IMR-90 (cell line): ENCODE measurements around the gene DLGAP4.

Experiments
- POLR2A ChIP-seq: IDR thresholded peaks from 2 replicates; pipeline ENCODE4 v1.6.1; 2012; ENCODE audit warnings: mild to moderate bottlenecking, low read depth, low read length
- TF ChIP-seq, protein P1 (sequence below): conservative IDR thresholded peaks from 2 replicates; pipeline ENCODE4 v1.5.1; 2012; ENCODE audit warnings: mild to moderate bottlenecking, low read depth, low read length, improper control_type of control experiment

DNA sequence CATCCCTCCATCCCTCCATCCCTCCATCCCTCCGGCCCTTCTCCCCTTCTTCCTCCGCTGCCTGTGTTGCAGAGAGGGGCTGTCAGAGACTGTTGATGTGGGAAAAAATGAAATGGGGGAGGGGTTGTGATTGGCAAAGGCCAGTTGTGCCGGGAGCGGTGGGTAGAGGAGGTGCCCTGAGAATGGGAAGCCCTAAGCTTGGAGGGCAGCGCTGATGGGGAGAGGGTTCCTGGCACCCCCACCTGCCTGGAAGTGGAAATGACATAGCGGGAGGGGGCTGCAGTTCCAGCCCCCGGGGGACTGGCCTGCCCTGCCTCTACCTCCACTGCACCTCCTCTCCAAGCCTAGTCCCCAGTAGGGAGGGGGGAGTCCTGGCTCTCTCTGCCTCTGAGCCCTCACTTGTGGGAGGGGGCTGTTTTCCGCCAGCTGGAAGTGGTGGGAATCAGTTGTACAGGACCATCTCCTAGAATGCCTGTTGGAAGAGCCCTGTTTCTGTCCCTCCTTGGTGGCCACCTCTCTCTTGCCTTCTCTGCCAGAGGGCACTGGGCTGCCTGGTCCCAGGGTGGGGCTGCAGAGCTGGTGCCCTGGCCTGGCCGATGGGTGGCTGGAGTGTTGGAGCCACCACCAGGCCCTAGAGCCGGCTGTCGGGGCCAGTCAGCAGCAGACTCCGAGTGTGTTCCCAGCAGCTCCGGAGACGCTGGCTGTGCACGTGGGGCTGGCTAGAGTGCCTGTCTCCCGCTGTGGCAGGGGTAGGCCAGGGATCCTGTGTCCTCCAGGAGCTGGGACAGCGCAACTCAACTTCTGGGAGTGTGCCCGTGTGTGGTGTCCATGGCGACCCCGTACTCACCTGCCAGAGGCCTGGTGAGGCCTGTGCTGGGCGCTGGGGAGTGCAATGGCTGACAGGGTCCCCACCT is 1.5 kb downstream of the DLGAP4 start:
- TF ChIP-seq, protein P1, sequence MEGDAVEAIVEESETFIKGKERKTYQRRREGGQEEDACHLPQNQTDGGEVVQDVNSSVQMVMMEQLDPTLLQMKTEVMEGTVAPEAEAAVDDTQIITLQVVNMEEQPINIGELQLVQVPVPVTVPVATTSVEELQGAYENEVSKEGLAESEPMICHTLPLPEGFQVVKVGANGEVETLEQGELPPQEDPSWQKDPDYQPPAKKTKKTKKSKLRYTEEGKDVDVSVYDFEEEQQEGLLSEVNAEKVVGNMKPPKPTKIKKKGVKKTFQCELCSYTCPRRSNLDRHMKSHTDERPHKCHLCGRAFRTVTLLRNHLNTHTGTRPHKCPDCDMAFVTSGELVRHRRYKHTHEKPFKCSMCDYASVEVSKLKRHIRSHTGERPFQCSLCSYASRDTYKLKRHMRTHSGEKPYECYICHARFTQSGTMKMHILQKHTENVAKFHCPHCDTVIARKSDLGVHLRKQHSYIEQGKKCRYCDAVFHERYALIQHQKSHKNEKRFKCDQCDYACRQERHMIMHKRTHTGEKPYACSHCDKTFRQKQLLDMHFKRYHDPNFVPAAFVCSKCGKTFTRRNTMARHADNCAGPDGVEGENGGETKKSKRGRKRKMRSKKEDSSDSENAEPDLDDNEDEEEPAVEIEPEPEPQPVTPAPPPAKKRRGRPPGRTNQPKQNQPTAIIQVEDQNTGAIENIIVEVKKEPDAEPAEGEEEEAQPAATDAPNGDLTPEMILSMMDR = no peak
- no peak for TF ChIP-seq POLR2A
